GM12892 (cell line): ENCODE measurements around the gene PRDM15.

Experiments used
- DNase-seq: peaks from one replicate; pipeline ENCODE4 v3.0.0; 2011; ENCODE audit not compliant: insufficient read length
- FAIRE-seq: peaks from 2 replicates; lab custom pipeline; 2011; peaks lifted over from hg19 to GRCh38; lab: Jason Lieb, UNC
- POLR2A ChIP-seq: IDR thresholded peaks from 2 replicates; pipeline ENCODE4 v1.6.1; 2011; ENCODE audit warnings: low read depth, low read length, control low read depth
- POLR2AphosphoS5 ChIP-seq: IDR thresholded peaks from 2 replicates; pipeline ENCODE4 v1.6.1; 2011; ENCODE audit warnings: low read depth, low read length, control low read depth
- TAF1 ChIP-seq: IDR thresholded peaks from 2 replicates; pipeline ENCODE4 v1.6.1; 2011; ENCODE audit warnings: low read depth, mild to moderate bottlenecking, control low read depth, low read length, borderline replicate concordance

PRDM15 gene

DNA sequence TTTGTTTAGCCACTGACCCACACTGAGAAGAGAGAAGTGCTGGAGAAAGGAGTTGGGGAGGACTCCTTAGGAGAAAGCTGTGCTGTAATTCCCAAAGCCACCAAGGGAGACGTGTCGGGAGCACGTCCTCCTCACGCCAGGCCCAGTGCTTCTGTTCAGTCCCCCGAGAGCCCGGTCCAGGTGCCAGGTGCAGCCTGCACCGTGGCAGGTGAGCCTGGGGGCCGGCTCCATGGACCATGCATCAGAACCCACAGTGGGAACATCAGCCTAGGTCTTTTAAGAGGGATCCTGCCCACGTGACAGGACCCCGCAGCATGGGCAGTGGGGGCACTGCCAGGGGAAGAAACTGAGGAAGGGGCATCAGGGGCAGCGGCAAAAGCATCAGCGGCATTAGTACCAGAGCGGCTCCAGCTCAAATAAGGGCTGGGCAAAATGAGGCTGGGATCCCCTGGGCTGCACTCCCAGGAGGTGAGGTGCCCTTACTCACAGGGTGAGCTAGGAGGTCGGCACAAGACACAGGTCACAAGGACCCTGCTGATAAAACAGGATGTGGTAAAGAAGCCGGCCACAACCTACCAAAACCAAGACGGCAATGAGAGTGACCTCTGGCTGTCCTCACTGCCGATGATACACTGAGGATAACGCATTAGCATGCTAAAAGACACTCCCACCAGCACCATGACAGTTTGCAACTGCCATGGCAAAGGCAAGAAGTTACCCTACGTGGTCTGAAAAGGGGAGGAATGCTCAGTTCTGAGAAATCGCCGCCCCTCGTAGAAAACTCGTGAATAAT, 24.6 kb upstream of the PRDM15 start:
- no peak for FAIRE-seq

DNA sequence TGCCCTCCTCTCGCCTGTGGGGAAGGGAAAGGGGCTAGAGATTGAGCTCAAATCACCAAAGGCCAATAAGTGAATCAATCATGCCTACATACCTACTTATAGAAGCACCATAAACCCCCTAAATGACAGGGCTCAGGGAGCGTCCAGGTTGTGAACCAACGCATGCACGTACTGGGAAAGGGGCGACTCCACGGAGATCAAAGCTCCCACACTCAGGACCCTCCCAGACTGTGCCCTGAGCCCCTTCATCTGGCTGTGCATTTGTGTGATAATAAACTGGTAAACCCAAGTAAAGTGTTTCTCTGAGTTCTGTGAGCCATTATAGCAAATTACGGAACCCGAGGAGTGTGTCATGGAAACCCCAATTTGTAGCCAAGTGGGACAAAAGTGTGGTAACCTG, 23.8 kb upstream of the PRDM15 start:
- TF ChIP-seq POLR2A (no peak), POLR2AphosphoS5 (no peak), TAF1 (no peak)
- FAIRE-seq (no peak), DNase-seq (no peak)

More for the DNA sequence above, 24.6 kb upstream of the PRDM15 start:
- DNase-seq = no peak
- TF ChIP-seq POLR2AphosphoS5 (no peak), TAF1 (no peak), POLR2A (no peak)

DNA sequence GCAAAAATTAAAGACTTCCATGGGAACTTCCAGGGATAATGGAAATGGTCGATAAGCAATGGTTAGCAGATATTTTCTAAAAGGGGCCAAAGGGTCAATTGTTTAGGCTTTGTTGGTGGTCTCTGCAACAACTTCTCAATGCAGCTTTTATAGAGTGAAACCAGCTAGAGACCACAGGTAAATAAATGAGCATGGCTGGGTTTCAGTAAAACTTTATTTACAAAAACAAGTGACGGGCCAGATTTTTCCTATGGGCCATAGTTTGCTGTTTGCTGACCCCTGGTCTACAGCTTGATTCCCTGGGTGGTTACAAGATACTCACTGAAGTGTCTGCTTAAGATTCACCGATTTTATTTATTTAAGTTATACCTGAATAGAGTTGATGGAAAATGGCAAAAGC, 22.6 kb upstream of the PRDM15 start:
- TF ChIP-seq POLR2AphosphoS5 = no peak
- TF ChIP-seq POLR2A = no peak
- no peak for TF ChIP-seq TAF1
- DNase-seq (no peak), FAIRE-seq (no peak)

DNA sequence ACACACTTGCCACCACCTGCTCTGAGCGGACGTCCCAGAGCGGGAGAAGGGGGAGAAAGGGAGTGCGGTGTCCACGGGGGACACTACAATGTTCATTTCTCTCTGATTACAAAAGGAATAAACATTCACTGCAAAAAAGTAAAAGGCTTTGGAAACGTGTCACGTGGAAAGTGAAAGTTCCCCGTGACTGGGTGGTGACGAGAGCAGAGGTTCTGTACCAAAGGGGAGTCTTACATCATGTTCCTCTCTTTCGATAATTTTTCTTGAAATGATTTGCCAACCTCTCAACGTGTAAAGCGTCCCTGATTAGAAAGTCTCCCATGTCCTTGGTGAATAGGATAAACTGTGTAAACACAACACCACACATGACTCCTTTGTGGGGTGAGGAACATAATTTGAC, 22.0 kb upstream of the PRDM15 start:
- no peak for DNase-seq
- FAIRE-seq = no peak
- TF ChIP-seq POLR2AphosphoS5 (no peak), POLR2A (no peak), TAF1 (no peak)

DNA sequence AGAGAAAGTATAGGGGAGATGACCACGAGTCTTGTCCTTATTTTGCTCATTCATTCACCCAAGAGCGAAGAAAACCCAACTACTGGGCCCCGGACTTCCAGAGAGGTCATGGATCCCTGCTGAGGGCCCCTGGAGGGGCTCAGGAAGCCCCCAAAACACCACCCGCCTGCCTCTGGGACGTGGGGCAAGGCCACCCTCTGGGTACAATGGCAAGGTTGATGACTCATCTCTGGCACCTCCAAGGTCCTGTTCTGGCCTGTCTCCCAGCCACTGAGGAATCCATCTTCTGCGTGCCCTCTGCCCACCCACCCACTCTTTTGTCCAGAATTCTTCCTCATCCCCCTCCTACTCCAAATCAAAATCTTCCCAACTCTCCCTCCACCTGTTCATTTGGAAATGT, 21.3 kb upstream of the PRDM15 start:
- TF ChIP-seq POLR2AphosphoS5 = no peak
- no peak for TF ChIP-seq TAF1
- no peak for TF ChIP-seq POLR2A
- FAIRE-seq (no peak), DNase-seq (no peak)

DNA sequence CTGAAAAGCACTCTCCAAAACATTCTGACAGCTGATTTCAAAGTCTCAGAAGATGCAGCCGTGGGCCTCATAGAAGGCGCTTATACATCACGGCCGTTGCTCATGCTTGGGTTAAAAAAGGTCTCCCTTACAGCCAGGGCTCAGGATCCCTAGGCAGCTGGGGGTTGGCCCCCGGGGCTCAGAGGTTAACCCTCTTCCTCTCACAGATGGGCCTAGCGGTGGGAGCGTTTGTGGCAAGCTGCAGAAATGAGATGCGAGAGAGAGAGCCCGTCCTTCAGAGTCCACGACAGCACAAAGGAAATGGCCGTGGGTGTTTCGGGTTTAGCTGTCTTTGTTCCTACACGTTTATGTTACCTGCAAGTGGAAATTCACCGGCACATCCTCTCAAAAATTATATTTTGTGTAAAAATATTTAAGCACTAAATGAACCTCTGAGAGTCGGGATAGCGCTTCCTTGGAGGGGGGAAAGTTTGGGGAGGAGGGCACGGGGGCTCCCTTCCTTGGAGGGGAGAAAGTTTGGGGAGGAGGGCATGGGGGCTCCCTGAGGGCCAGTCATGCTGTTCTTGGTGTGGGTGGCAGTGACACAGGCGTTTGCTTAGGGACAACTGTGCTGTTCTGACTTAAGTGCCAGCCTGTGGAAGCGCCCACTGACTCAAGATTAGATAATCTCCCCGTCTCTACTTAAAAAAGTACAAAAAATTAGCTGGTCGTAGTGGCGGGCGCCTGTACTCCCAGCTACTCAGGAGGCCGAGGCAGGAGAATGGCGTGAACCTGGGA, 20.5 kb upstream of the PRDM15 start:
- FAIRE-seq = no peak
- no peak for DNase-seq
- TF ChIP-seq POLR2A (no peak), POLR2AphosphoS5 (no peak), TAF1 (no peak)

DNA sequence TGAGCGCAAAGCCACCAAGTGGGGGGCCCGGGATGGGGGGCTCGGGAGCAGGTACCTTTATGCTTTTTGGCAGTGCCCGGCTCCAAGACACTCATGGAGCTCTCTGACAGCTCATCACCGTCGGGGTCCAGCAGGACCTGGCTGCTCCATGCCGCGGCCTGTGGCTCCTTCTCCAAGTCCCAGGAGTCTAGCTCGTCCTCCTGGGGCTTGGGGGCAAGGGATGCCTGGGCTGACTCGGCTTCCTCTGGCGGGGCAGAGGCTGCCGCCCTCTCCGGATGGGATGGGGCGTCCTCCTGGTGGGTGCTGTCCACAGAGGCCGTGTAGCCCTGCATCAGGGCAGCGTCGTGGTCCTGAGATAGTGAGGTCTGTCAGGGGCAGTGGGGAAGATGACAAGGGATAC, 19.9 kb upstream of the PRDM15 start:
- no peak for DNase-seq
- TF ChIP-seq POLR2A (no peak), TAF1 (no peak), POLR2AphosphoS5 (no peak)
- FAIRE-seq = no peak

DNA sequence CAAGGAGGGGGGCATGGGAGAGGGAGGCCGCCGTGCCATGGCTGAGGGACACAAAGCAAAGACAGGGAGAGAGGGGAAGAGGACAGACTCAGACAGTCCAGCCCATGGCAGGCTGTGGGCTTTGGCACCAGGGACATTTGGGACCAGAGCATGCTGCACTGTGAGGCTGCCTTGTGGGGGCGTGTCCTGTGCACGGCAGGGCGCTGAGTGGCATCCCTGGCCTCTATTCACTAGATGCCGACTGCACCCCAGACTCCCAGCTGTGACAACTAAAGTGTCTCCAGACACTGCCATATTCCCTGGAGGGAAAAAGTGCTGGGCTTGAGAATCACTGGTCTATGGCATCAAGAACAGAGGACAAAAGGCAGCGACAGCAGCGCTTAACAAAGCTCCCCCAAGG, 18.6 kb upstream of the PRDM15 start:
- no peak for TF ChIP-seq TAF1
- TF ChIP-seq POLR2A = no peak
- no peak for TF ChIP-seq POLR2AphosphoS5
- DNase-seq (no peak), FAIRE-seq (no peak)

DNA sequence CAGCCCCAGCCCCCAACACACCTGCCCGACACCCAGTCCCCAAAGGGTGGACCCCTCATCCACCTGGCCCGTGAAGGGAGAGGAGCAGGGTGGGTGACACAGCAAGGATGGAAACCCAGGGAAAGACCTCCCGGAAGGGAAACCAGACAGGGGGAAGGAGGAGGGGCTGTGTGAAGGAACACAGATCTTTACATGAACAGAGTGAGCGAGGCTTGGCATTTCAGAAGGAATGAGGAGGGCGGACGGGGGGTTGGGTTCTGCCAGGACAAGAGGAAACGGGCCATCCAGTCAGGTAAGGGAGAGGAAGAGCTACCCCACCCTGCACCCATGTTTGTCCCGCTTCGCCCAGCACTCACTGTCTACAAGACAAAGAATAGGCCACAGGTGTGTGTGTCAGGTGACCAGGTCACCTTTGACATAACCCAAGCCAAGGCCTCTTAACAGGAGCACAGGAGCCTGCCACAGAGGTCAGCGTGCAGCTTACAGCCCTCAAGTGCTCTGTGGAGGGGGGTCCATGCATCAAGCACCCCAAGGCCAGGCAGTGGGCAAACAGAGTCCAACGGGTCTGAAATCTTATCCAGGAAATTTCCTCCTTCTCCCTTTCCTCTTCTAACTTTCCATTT, 18.0 kb upstream of the PRDM15 start:
- TF ChIP-seq POLR2A (no peak), POLR2AphosphoS5 (no peak), TAF1 (no peak)
- no peak for FAIRE-seq
- no peak for DNase-seq

DNA sequence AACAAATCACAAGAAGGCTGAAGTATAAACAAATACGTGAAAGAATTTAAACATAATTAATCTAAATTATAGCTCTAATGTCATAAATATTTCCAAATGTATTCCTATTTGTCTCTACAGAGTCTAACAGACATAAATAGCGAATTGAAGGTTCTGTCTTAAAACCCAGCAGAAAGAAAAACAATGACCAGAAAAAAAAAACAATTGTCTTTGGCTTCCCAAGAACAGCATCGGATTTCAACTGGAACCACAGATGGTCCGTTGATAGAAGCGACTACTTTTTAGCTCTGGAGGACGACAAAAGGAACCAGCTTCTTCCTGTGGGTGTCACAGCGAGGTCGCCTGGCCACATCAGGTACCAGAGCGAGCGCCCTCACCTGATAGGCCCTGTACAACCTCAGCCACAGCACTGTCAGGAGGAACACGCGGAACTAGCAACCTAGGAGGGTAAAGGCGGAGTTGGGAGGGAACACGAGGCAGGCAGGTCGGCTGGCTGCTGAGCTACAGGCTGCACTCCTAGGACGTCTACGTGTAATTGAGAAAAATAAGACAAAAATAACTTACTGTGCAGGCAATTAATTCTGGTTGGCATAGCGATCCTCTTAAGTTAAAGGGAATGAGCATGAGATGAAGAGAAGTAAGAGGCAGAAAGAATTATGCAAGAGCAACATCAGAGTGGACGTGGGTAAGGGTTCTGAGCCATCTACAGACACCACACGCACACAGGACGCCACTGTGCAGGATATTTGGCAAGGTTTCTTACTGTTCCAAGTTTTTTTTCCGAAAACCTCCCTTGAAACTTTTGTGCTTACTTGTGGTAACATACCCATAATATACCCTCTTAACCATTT, 16.7 kb upstream of the PRDM15 start:
- DNase-seq (no peak), FAIRE-seq (no peak)
- no peak for TF ChIP-seq POLR2A
- TF ChIP-seq POLR2AphosphoS5 = no peak
- no peak for TF ChIP-seq TAF1
